RWPE1 (cell line): Measurements from ENCODE around the gene SEZ6.

Source experiments
- CTCF ChIA-PET: fragments of 350-600 bp; sonication (Branson Sonifier 250); formaldehyde crosslinking; extraction: SDS; loops from one replicate; lab custom pipeline; 2021; lab: Yijun Ruan, JAX
- POLR2A ChIA-PET: fragments of 400-600 bp; formaldehyde crosslinking; extraction: SDS; loops from one replicate; lab custom pipeline; 2020; ENCODE audit warnings: antibody characterized with exemption; ENCODE audit not compliant: low non-redundant PET; lab: Yijun Ruan, JAX
- DNase-seq: peaks from one replicate; pipeline ENCODE4 v3.0.0; 2012; ENCODE audit warnings: low spot score
- H3K27ac ChIP-seq: fragments of 450-650 bp; 2 replicates; pipeline ENCODE4 v1.5.1; 2017
- TF ChIP-seq, protein P1 (sequence below): fragments of 450-650 bp; conservative IDR thresholded peaks from 2 replicates; pipeline ENCODE4 v1.5.1; 2017; ENCODE audit warnings: low read depth, mild to moderate bottlenecking

Gene SEZ6

GRCh38 chr17:29048440-29049368 lies 42.9 kb upstream of the SEZ6 start:
- no peak overlapping the region for H3K27ac ChIP-seq
- DNase-seq: no peak
- POLR2A ChIA-PET: no interaction called here
- TF ChIP-seq, protein P1, sequence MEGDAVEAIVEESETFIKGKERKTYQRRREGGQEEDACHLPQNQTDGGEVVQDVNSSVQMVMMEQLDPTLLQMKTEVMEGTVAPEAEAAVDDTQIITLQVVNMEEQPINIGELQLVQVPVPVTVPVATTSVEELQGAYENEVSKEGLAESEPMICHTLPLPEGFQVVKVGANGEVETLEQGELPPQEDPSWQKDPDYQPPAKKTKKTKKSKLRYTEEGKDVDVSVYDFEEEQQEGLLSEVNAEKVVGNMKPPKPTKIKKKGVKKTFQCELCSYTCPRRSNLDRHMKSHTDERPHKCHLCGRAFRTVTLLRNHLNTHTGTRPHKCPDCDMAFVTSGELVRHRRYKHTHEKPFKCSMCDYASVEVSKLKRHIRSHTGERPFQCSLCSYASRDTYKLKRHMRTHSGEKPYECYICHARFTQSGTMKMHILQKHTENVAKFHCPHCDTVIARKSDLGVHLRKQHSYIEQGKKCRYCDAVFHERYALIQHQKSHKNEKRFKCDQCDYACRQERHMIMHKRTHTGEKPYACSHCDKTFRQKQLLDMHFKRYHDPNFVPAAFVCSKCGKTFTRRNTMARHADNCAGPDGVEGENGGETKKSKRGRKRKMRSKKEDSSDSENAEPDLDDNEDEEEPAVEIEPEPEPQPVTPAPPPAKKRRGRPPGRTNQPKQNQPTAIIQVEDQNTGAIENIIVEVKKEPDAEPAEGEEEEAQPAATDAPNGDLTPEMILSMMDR: no peak
- CTCF ChIA-PET: no interaction called here

GRCh38 chr17:29046473-29046839 lies 40.6 kb upstream of the SEZ6 start:
- H3K27ac ChIP-seq: no peak overlapping the region
- POLR2A ChIA-PET: no interaction called here
- CTCF ChIA-PET: interaction anchor here (0.6 kb wide), 2 partner anchors 37 to 248 kb away, joined by 3 to 4 read pairs; no protein-coding TSS in a partner anchor
- no peak for DNase-seq
- TF ChIP-seq, protein P1: no peak

DNA sequence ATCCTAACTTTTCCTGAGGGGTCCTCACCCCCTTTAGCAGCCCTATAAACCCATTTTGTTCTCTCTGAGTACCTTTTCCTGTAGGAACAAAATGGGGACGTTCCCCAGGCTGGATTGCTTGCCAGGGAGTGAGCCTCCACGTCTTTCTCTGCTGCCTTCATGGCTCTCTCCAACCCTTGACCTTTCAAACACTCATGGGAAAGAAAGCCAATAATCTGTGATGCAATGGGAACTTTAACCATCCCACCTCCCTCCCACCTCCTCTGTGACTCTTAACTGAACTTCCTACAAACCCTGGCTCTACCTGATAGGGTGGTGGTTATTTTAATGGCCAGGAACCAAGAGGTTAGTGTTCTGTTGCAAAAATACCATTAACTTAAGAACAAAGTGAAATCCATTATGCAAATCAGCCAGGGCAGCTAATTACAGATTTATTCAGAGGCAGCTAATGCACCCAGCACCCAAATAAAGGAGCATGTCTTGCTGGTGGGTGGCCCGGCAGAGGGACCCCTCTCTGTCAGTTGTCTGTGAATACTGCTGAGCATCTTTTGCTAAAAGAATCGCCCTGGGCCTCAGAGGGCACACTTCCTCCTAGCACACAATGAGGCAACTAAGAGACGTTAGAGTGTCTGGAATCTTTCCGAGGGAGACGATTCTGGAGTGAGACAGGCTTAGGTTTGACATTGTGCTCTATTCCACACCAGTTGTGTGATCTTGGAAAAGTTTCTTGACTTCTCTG lies 40.1 kb upstream of the SEZ6 start:
- ChIA-PET POLR2A (no interaction called here), CTCF (interaction anchor here (0.6 kb wide), 1 partner anchor 249 kb away, joined by 3 read pairs; no protein-coding TSS in a partner anchor)

DNA sequence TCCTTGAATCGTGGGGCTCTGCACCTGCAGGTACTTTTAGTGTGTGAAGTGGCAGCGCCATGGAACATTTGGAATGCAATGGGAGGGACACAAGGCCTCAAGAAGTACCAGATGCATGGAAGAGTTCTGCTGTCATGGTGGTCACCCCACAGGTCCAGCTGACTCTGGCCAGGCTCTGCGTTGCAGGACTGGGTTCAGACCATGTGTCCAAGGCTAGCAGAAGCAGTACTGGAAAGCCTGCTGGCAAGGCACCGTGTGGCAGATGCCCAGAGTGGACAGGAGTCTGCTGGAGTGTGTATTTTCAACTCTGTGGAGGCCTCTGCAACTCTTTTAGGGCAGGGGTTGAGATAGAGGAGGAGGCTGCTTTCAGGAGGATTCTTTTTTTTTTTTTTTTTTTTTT lies 39.2 kb upstream of the SEZ6 start:
- ChIA-PET POLR2A (no interaction called here), CTCF (no interaction called here)
- TF ChIP-seq, protein P1: no peak
- no peak for DNase-seq
- H3K27ac ChIP-seq: no peak overlapping the region

More for the DNA sequence above, 40.1 kb upstream of the SEZ6 start:
- TF ChIP-seq, protein P1: no peak
- no peak for DNase-seq
- H3K27ac ChIP-seq: no peak overlapping the region

GRCh38 chr17:29043539-29044145 lies 37.8 kb upstream of the SEZ6 start:
- CTCF ChIA-PET: interaction anchor here (0.7 kb wide), 1 partner anchor 189 kb away, joined by 3 read pairs; no protein-coding TSS in a partner anchor
- POLR2A ChIA-PET: interaction anchor here (0.6 kb wide), 1 partner anchor 118 kb away, joined by 10 read pairs; no protein-coding TSS in a partner anchor
- DNase-seq: no peak
- no peak overlapping the region for H3K27ac ChIP-seq
- TF ChIP-seq, protein P1: no peak
